ENCODE data around the gene QRFP. TPM values are rescaled to one million over a fixed set of nuclear protein-coding genes. Genes with fewer than 3 reads are reported as not detected.

The QRFP gene
- polyA plus RNA-seq, 1 donor = 0.36 TPM

GRCh38 chr9:130902204-130903185 lies 5.9 kb upstream of the QRFP start:
- Histone ChIP-seq H3K4me3 (ENCODE audit: low read length) (no peak overlapping the region), H3K36me3 (ENCODE audit: control insufficient read depth, insufficient read depth, low read length) (no peaks in the 10 kb centered on the region), H3K27ac (ENCODE audit: low read length) (no peak overlapping the region), H3K4me1 (ENCODE audit: control insufficient read depth, insufficient read depth, low read length) (peaks cover 3% of the 10 kb centered on the region), H3K27me3 (ENCODE audit: control insufficient read depth, insufficient read depth, low read length) (peaks cover 41% of the 10 kb centered on the region), H3K9me3 (ENCODE audit: control insufficient read depth, low read depth, low read length) (no peaks in the 10 kb centered on the region)
- DNase-seq = no peak
- WGBS (ENCODE audit: insufficient coverage, low lambda C conversion rate) = no CpG with 5 or more reads among the region's 27 CpGs

GRCh38 chr9:130901498-130902203 lies 5.0 kb upstream of the QRFP start:
- H3K27me3 ChIP-seq (ENCODE audit: control insufficient read depth, insufficient read depth, low read length) = peaks cover 39% of the 10 kb centered on the region
- H3K36me3 ChIP-seq (ENCODE audit: control insufficient read depth, insufficient read depth, low read length) = no peaks in the 10 kb centered on the region
- H3K4me3 ChIP-seq (ENCODE audit: low read length) = no peak overlapping the region
- no peak for DNase-seq
- no peak overlapping the region for H3K27ac ChIP-seq (ENCODE audit: low read length)
- H3K9me3 ChIP-seq (ENCODE audit: control insufficient read depth, low read depth, low read length) = no peaks in the 10 kb centered on the region
- WGBS (ENCODE audit: insufficient coverage, low lambda C conversion rate) = no CpG with 5 or more reads among the region's 17 CpGs
- H3K4me1 ChIP-seq (ENCODE audit: control insufficient read depth, insufficient read depth, low read length) = peaks cover 3% of the 10 kb centered on the region

- Histone ChIP-seq H3K27ac (ENCODE audit: low read length) (no peak overlapping the region), H3K9me3 (ENCODE audit: control insufficient read depth, low read depth, low read length) (no peaks in the 10 kb centered on the region), H3K36me3 (ENCODE audit: control insufficient read depth, insufficient read depth, low read length) (no peaks in the 10 kb centered on the region), H3K4me3 (ENCODE audit: low read length) (no peak overlapping the region), H3K27me3 (ENCODE audit: control insufficient read depth, insufficient read depth, low read length) (peaks cover 35% of the 10 kb centered on the region), H3K4me1 (ENCODE audit: control insufficient read depth, insufficient read depth, low read length) (peaks cover 3% of the 10 kb centered on the region)
- no peak for DNase-seq
- WGBS (ENCODE audit: insufficient coverage, low lambda C conversion rate) = no CpG with 5 or more reads among the region's 17 CpGs
Observed at GRCh38 chr9:130900701-130901497, 4.3 kb upstream of the QRFP start.

GRCh38 chr9:130899051-130899748 lies 2.6 kb upstream of the QRFP start:
- peaks cover 29% of the 10 kb centered on the region for H3K27me3 ChIP-seq (ENCODE audit: control insufficient read depth, insufficient read depth, low read length)

GRCh38 chr9:130898552-130898852 lies 1.9 kb upstream of the QRFP start:
- H3K36me3 ChIP-seq (ENCODE audit: control insufficient read depth, insufficient read depth, low read length) = peaks cover under 1% of the 10 kb centered on the region
- no CpG with 5 or more reads among the region's 4 CpGs for WGBS (ENCODE audit: insufficient coverage, low lambda C conversion rate)
- no peak overlapping the region for H3K4me3 ChIP-seq (ENCODE audit: low read length)
- no peak for DNase-seq
- no peak overlapping the region for H3K27ac ChIP-seq (ENCODE audit: low read length)
- H3K9me3 ChIP-seq (ENCODE audit: control insufficient read depth, low read depth, low read length) = no peaks in the 10 kb centered on the region
- peaks cover 29% of the 10 kb centered on the region for H3K27me3 ChIP-seq (ENCODE audit: control insufficient read depth, insufficient read depth, low read length)
- peaks cover 3% of the 10 kb centered on the region for H3K4me1 ChIP-seq (ENCODE audit: control insufficient read depth, insufficient read depth, low read length)

More at GRCh38 chr9:130899051-130899748, 2.6 kb upstream of the QRFP start:
- no CpG with 5 or more reads among the region's 25 CpGs for WGBS (ENCODE audit: insufficient coverage, low lambda C conversion rate)
- H3K9me3 ChIP-seq (ENCODE audit: control insufficient read depth, low read depth, low read length) = no peaks in the 10 kb centered on the region
- peaks cover 3% of the 10 kb centered on the region for H3K4me1 ChIP-seq (ENCODE audit: control insufficient read depth, insufficient read depth, low read length)
- H3K27ac ChIP-seq (ENCODE audit: low read length) = no peak overlapping the region
- no peaks in the 10 kb centered on the region for H3K36me3 ChIP-seq (ENCODE audit: control insufficient read depth, insufficient read depth, low read length)
- DNase-seq = no peak
- no peak overlapping the region for H3K4me3 ChIP-seq (ENCODE audit: low read length)

GRCh38 chr9:130897848-130898551 lies 1.4 kb upstream of the QRFP start:
- WGBS (ENCODE audit: insufficient coverage, low lambda C conversion rate) = no CpG with 5 or more reads among the region's 29 CpGs
- no peaks in the 10 kb centered on the region for H3K9me3 ChIP-seq (ENCODE audit: control insufficient read depth, low read depth, low read length)
- H3K36me3 ChIP-seq (ENCODE audit: control insufficient read depth, insufficient read depth, low read length) = peaks cover 6% of the 10 kb centered on the region
- no peak for DNase-seq
- no peak overlapping the region for H3K4me3 ChIP-seq (ENCODE audit: low read length)
- peaks cover 3% of the 10 kb centered on the region for H3K4me1 ChIP-seq (ENCODE audit: control insufficient read depth, insufficient read depth, low read length)
- H3K27me3 ChIP-seq (ENCODE audit: control insufficient read depth, insufficient read depth, low read length) = peaks cover 29% of the 10 kb centered on the region
- H3K27ac ChIP-seq (ENCODE audit: low read length) = no peak overlapping the region

- no CpG with 5 or more reads among the region's 16 CpGs for WGBS (ENCODE audit: insufficient coverage, low lambda C conversion rate)
- H3K4me3 ChIP-seq (ENCODE audit: low read length) = no peak overlapping the region
- H3K4me1 ChIP-seq (ENCODE audit: control insufficient read depth, insufficient read depth, low read length) = peaks cover 3% of the 10 kb centered on the region
- peaks cover 14% of the 10 kb centered on the region for H3K36me3 ChIP-seq (ENCODE audit: control insufficient read depth, insufficient read depth, low read length)
- H3K27me3 ChIP-seq (ENCODE audit: control insufficient read depth, insufficient read depth, low read length) = peaks cover 29% of the 10 kb centered on the region
- H3K27ac ChIP-seq (ENCODE audit: low read length) = no peak overlapping the region
- DNase-seq = no peak
- no peaks in the 10 kb centered on the region for H3K9me3 ChIP-seq (ENCODE audit: control insufficient read depth, low read depth, low read length)
Observed at GRCh38 chr9:130897105-130897751, 616 bp upstream of the QRFP start.

GRCh38 chr9:130895481-130896232 lies 955 bp downstream of the QRFP start:
- Histone ChIP-seq H3K27ac (ENCODE audit: low read length) (no peak overlapping the region), H3K4me3 (ENCODE audit: low read length) (no peak overlapping the region), H3K4me1 (ENCODE audit: control insufficient read depth, insufficient read depth, low read length) (peaks cover 3% of the 10 kb centered on the region), H3K9me3 (ENCODE audit: control insufficient read depth, low read depth, low read length) (no peaks in the 10 kb centered on the region), H3K27me3 (ENCODE audit: control insufficient read depth, insufficient read depth, low read length) (peaks cover 20% of the 10 kb centered on the region), H3K36me3 (ENCODE audit: control insufficient read depth, insufficient read depth, low read length) (peaks cover 29% of the 10 kb centered on the region)
- no CpG with 5 or more reads among the region's 24 CpGs for WGBS (ENCODE audit: insufficient coverage, low lambda C conversion rate)
- no peak for DNase-seq

- peaks cover 35% of the 10 kb centered on the region for H3K36me3 ChIP-seq (ENCODE audit: control insufficient read depth, insufficient read depth, low read length)
- no CpG with 5 or more reads among the region's 9 CpGs for WGBS (ENCODE audit: insufficient coverage, low lambda C conversion rate)
- DNase-seq = no peak
- no peak overlapping the region for H3K27ac ChIP-seq (ENCODE audit: low read length)
- H3K4me1 ChIP-seq (ENCODE audit: control insufficient read depth, insufficient read depth, low read length) = peaks cover 3% of the 10 kb centered on the region
- H3K9me3 ChIP-seq (ENCODE audit: control insufficient read depth, low read depth, low read length) = no peaks in the 10 kb centered on the region
- H3K27me3 ChIP-seq (ENCODE audit: control insufficient read depth, insufficient read depth, low read length) = peaks cover 14% of the 10 kb centered on the region
- H3K4me3 ChIP-seq (ENCODE audit: low read length) = no peak overlapping the region
Observed at GRCh38 chr9:130895038-130895437, 1.6 kb downstream of the QRFP start.
